C4-2B (cell line): ENCODE results near the gene MAB21L2.

Experiments
- H3K27ac ChIP-seq: fragments of 450-650 bp; 2 replicates; pipeline ENCODE4 v1.5.1; 2017
- ZFX ChIP-seq: fragments of 450-650 bp; IDR thresholded peaks from 2 replicates; pipeline ENCODE4 v1.6.1; 2017
- TF ChIP-seq, protein P1 (sequence below): fragments of 450-650 bp; conservative IDR thresholded peaks from 2 replicates; pipeline ENCODE4 v1.5.1; 2017; ENCODE audit warnings: mild to moderate bottlenecking

Gene MAB21L2

DNA sequence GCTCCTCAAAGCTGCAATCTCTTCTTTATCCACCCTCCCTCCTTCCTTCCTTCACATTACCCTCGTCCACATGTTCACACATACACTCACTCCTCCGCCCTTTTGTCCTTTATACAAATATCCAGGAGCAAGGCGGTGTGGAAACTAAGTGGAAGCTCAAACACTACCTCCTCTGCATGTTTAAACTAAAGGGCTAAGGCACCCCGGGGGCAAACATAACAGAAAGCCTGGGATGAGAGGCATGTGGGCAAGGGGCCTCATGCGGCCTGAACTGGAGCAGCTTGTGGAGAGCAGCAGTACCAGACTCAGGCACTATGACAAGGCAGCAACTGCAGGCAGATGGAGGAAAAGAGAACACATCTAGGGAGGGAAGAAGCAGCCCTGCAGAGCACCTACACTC lies 9.5 kb downstream of the MAB21L2 start:
- no peak for TF ChIP-seq ZFX
- TF ChIP-seq, protein P1, sequence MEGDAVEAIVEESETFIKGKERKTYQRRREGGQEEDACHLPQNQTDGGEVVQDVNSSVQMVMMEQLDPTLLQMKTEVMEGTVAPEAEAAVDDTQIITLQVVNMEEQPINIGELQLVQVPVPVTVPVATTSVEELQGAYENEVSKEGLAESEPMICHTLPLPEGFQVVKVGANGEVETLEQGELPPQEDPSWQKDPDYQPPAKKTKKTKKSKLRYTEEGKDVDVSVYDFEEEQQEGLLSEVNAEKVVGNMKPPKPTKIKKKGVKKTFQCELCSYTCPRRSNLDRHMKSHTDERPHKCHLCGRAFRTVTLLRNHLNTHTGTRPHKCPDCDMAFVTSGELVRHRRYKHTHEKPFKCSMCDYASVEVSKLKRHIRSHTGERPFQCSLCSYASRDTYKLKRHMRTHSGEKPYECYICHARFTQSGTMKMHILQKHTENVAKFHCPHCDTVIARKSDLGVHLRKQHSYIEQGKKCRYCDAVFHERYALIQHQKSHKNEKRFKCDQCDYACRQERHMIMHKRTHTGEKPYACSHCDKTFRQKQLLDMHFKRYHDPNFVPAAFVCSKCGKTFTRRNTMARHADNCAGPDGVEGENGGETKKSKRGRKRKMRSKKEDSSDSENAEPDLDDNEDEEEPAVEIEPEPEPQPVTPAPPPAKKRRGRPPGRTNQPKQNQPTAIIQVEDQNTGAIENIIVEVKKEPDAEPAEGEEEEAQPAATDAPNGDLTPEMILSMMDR: no peak

GRCh38 chr4:150591904-150592303 lies 10.0 kb downstream of the MAB21L2 start:
- TF ChIP-seq ZFX: no peak
- TF ChIP-seq, protein P1: no peak
- H3K27ac ChIP-seq: no peak overlapping the region

More for the DNA sequence above, 9.5 kb downstream of the MAB21L2 start:
- H3K27ac ChIP-seq: no peak overlapping the region

DNA sequence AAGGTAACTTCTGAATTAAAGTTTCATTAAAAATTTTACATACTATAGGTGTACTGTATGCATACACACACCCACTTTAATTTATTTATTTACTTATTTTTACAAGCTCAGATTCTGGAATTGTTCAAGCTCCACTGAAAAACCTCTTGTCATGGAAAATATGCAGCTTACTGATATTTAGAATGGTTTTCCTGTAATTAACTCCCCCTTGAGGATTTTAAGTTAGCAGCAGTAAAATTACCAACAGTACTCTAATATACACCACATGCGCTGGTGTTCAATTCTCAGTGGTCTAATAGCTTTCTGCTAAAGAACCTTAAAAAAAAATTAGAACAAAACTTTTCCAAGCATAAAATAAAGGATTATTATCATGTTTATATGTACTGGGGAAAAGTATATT lies 12.0 kb downstream of the MAB21L2 start:
- H3K27ac ChIP-seq: no peak overlapping the region
- TF ChIP-seq ZFX: no peak
- TF ChIP-seq, protein P1: peak; percentile 50

DNA sequence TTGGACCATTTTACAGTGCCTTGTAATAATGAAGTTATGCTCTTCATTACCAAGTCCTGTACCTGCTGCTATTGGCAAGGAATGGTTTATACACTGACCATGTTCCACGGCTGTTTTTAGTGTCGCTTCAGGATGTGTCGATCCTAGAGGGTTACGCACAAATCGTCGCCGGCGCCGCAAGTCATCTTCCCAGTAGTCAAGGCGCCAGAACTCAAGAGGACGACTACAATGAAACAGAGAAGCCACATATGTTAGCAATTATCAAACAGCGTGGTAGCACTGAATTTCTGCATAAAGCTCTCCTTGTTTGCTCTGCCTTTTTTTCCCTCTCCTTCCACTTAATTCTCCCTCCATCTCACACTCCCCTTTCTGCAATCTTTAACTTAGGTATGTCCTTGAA lies 17.0 kb downstream of the MAB21L2 start:
- H3K27ac ChIP-seq: no peak overlapping the region

GRCh38 chr4:150599547-150599946 lies 17.6 kb downstream of the MAB21L2 start:
- no peak for TF ChIP-seq ZFX
- TF ChIP-seq, protein P1: no peak
- no peak overlapping the region for H3K27ac ChIP-seq

More for the DNA sequence above, 17.0 kb downstream of the MAB21L2 start:
- TF ChIP-seq, protein P1: no peak
- no peak for TF ChIP-seq ZFX

- TF ChIP-seq, protein P1: no peak
- no peak for TF ChIP-seq ZFX
- no peak overlapping the region for H3K27ac ChIP-seq
Observed at GRCh38 chr4:150600812-150601445, 19.0 kb downstream of the MAB21L2 start.

DNA sequence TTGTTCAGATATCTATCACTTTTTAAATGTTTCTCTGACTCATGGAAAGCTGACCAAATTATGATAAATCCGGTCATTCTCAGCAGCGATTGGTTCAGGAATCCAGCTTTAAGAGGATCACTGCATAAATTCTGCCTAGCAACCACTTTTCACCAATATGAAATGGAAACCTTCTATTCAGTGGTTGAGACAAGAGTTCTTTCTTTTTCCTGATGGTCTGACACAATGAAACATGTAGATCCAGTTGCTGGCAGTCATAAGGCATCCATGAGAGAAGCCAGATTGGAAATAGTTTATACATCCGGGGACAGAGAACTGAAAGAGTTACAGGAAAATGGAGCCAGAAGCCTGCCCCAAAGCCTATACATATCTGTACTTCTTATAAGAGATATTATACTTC lies 27.2 kb downstream of the MAB21L2 start:
- TF ChIP-seq, protein P1: no peak
- TF ChIP-seq ZFX: no peak
- no peak overlapping the region for H3K27ac ChIP-seq
